Transverse colon (tissue), 4 donors: Measurements from ENCODE around the gene TNK2.
"Not testable (repeated sequence)": the region's sequence is repeated elsewhere in the genome, so short reads cannot be mapped to it uniquely, and the experiment has no call there.

Experiments
- CTCF ChIP-seq, 5 experiments: fragments of 200-600 bp in 3 of 5; fragments of 450-650 bp in 2 of 5; sonication (generic) in 3 of 5; IDR thresholded peaks; 1 replicate in 2 of 5; 2 replicates in 3 of 5; pipeline ENCODE4 v1.5.1; 2016 to 2017; ENCODE audit warnings: antibody characterized with exemption in 5 of 5, inconsistent platforms in 3 of 5, mild to moderate bottlenecking in 2 of 5, moderate library complexity in 1 of 5
- POLR2A ChIP-seq: fragments of 450-650 bp; IDR thresholded peaks from one replicate; pipeline ENCODE4 v1.6.1; 2016; ENCODE audit warnings: antibody characterized with exemption, mild to moderate bottlenecking, moderate library complexity
- POLR2AphosphoS5 ChIP-seq, 3 donors: sonication (generic); formaldehyde crosslinking; IDR thresholded peaks; one replicate each; pipeline ENCODE4 v1.6.1; 2016; ENCODE audit warnings: antibody characterized with exemption in 3 of 3

GRCh38 chr3:195941265-195941815, 33.0 kb upstream of the TNK2 start:
- TF ChIP-seq CTCF (IDR thresholded peaks at IDR 0.05); POLR2AphosphoS5 (IDR thresholded peaks at IDR 0.05); POLR2A: not testable (repeated sequence)
